HG03575 (cell line): ENCODE results near the gene ZBTB11.
"Not testable (repeated sequence)": the region's sequence is repeated elsewhere in the genome, so short reads cannot be mapped to it uniquely, and the experiment has no call there.

Source experiments
- ATAC-seq: cut with Tn5 transposase; IDR thresholded peaks from one replicate; pipeline ENCODE4 v1.9.1; 2021; ENCODE audit not compliant: unreplicated experiment, insufficient number of reproducible peaks, low FRiP score; ENCODE audit errors: extremely low read depth

Gene ZBTB11

GRCh38 chr3:101691685-101692671 lies 15.0 kb upstream of the ZBTB11 start:
- not testable (repeated sequence) for ATAC-seq

- ATAC-seq, result no peak
Measured at GRCh38 chr3:101690972-101691371, 14.0 kb upstream of the ZBTB11 start.

GRCh38 chr3:101689286-101689685 lies 12.4 kb upstream of the ZBTB11 start:
- ATAC-seq, result no peak

GRCh38 chr3:101687142-101687931 lies 10.4 kb upstream of the ZBTB11 start:
- no peak for ATAC-seq

GRCh38 chr3:101685870-101686307 lies 9.0 kb upstream of the ZBTB11 start:
- no peak for ATAC-seq

- ATAC-seq, result no peak
Measured at GRCh38 chr3:101685050-101685400, 8.1 kb upstream of the ZBTB11 start.

- no peak for ATAC-seq
Measured at GRCh38 chr3:101680466-101680865, 3.5 kb upstream of the ZBTB11 start.

- ATAC-seq, result not testable (repeated sequence)
Measured at GRCh38 chr3:101678837-101679236, 1.9 kb upstream of the ZBTB11 start.

- ATAC-seq, result no peak
Measured at GRCh38 chr3:101677436-101678286, 729 bp upstream of the ZBTB11 start.

GRCh38 chr3:101676216-101676764 lies 642 bp downstream of the ZBTB11 start:
- peak; percentile 40 for ATAC-seq

- no peak for ATAC-seq
Measured at GRCh38 chr3:101675709-101676215, 1.2 kb downstream of the ZBTB11 start.

- ATAC-seq, result no peak
Measured at GRCh38 chr3:101674518-101674917, 2.4 kb downstream of the ZBTB11 start.

GRCh38 chr3:101673953-101674352 lies 3.0 kb downstream of the ZBTB11 start:
- ATAC-seq, result no peak

- ATAC-seq, result no peak
Measured at GRCh38 chr3:101671014-101671413, 5.9 kb downstream of the ZBTB11 start.

- no peak for ATAC-seq
Measured at GRCh38 chr3:101667844-101668243, 9.1 kb downstream of the ZBTB11 start.

GRCh38 chr3:101667331-101667730 lies 9.6 kb downstream of the ZBTB11 start:
- no peak for ATAC-seq

- no peak for ATAC-seq
Measured at GRCh38 chr3:101665851-101666250, 11.1 kb downstream of the ZBTB11 start.

- ATAC-seq, result no peak
Measured at GRCh38 chr3:101665357-101665756, 11.6 kb downstream of the ZBTB11 start.

GRCh38 chr3:101660714-101661113 lies 16.2 kb downstream of the ZBTB11 start:
- no peak for ATAC-seq
